WTC11 (cell line): ENCODE data around the gene TXN. TPM values are rescaled to one million over a fixed set of nuclear protein-coding genes. Genes with fewer than 3 reads are reported as not detected.

Experiments
- ATAC-seq: fragments of 200-7000 bp; cut with Tn5 transposase; 2 replicates; pipeline ENCODE4 v1.10.0; 2021; ENCODE audit warnings: mild to moderate bottlenecking, moderate library complexity
- CTCF ChIA-PET: fragments of 300-600 bp; sonication (Branson Sonifier 250); formaldehyde crosslinking; loops from one replicate; lab custom pipeline; 2021; ENCODE audit warnings: antibody characterized with exemption; lab: Charles Lee
- POLR2A ChIA-PET: fragments of 350-600 bp; sonication (Branson Sonifier 250); formaldehyde crosslinking; loops from one replicate; lab custom pipeline; 2021; ENCODE audit warnings: antibody characterized with exemption; lab: Charles Lee
- DNase-seq: peaks from one replicate; pipeline ENCODE4 v3.0.0; 2021; ENCODE audit warnings: low spot score
- H3K27ac Mint-ChIP-seq: 2 replicates; pipeline ENCODE4 v1.8.0; 2021; ENCODE audit warnings: mixed read lengths
- H3K27me3 Mint-ChIP-seq: 2 replicates; pipeline ENCODE4 v1.8.0; 2021; ENCODE audit warnings: low read depth, mild to moderate bottlenecking, moderate library complexity, mixed read lengths
- H3K36me3 Mint-ChIP-seq: 2 replicates; pipeline ENCODE4 v1.8.0; 2021; ENCODE audit warnings: mixed read lengths
- H3K4me1 Mint-ChIP-seq: 2 replicates; pipeline ENCODE4 v1.8.0; 2022; ENCODE audit warnings: mixed read lengths
- H3K4me3 Mint-ChIP-seq: 2 replicates; pipeline ENCODE4 v1.8.0; 2021; ENCODE audit warnings: mild to moderate bottlenecking, moderate library complexity, mixed read lengths
- H3K9me3 Mint-ChIP-seq: 2 replicates; pipeline ENCODE4 v1.8.0; 2021; ENCODE audit warnings: mixed read lengths
- CREB1 ChIP-seq: sonication (generic); formaldehyde crosslinking; IDR thresholded peaks from 2 replicates; pipeline ENCODE4 v1.8.0; 2023; ENCODE audit warnings: mild to moderate bottlenecking, missing genetic modification reagents
- ELF4 ChIP-seq: sonication (generic); formaldehyde crosslinking; IDR thresholded peaks from 2 replicates; pipeline ENCODE4 v1.8.1; 2022; ENCODE audit warnings: low read depth, mild to moderate bottlenecking, moderate library complexity, missing genetic modification reagents
- FOXJ3 ChIP-seq: sonication (generic); formaldehyde crosslinking; IDR thresholded peaks from 2 replicates; pipeline ENCODE4 v1.9.0; 2021; ENCODE audit warnings: missing genetic modification reagents, mild to moderate bottlenecking, borderline replicate concordance
- GTF2I ChIP-seq: fragments of 250-450 bp; sonication (Bioruptor Pico); conservative IDR thresholded peaks from 2 replicates; pipeline ENCODE4 v1.4.0; 2021; ENCODE audit warnings: mild to moderate bottlenecking
- HMGA2 ChIP-seq: fragments of 250-450 bp; sonication (Bioruptor Pico); IDR thresholded peaks from 2 replicates; pipeline ENCODE4 v1.4.0; 2021; ENCODE audit warnings: mild to moderate bottlenecking, moderate library complexity
- NR1H2 ChIP-seq: sonication (generic); formaldehyde crosslinking; IDR thresholded peaks from 2 replicates; pipeline ENCODE4 v1.9.0; 2021; ENCODE audit warnings: mild to moderate bottlenecking, moderate library complexity, missing genetic modification reagents
- RORB ChIP-seq: fragments of 250-450 bp; sonication (Bioruptor Pico); IDR thresholded peaks from 2 replicates; pipeline ENCODE4 v1.9.0; 2021; ENCODE audit warnings: mild to moderate bottlenecking
- SMAD3 ChIP-seq: sonication (generic); formaldehyde crosslinking; IDR thresholded peaks from 2 replicates; pipeline ENCODE4 v1.8.0; 2022; ENCODE audit warnings: missing genetic modification reagents, mild to moderate bottlenecking, borderline replicate concordance
- SP1 ChIP-seq: sonication (generic); formaldehyde crosslinking; conservative IDR thresholded peaks from 2 replicates; pipeline ENCODE4 v1.8.1; 2022; ENCODE audit warnings: missing genetic modification reagents
- TEAD1 ChIP-seq: sonication (generic); formaldehyde crosslinking; IDR thresholded peaks from 2 replicates; pipeline ENCODE4 v1.8.0; 2022; ENCODE audit warnings: mild to moderate bottlenecking, missing genetic modification reagents
- TP53 ChIP-seq: sonication (generic); formaldehyde crosslinking; IDR thresholded peaks from 2 replicates; pipeline ENCODE4 v1.8.1; 2023; ENCODE audit warnings: mild to moderate bottlenecking, missing genetic modification reagents
- ZNF219 ChIP-seq: sonication (generic); formaldehyde crosslinking; IDR thresholded peaks from 2 replicates; pipeline ENCODE4 v1.8.0; 2023; ENCODE audit warnings: missing genetic modification reagents, mild to moderate bottlenecking, borderline replicate concordance
- ZNF232 ChIP-seq: sonication (generic); formaldehyde crosslinking; IDR thresholded peaks from 2 replicates; pipeline ENCODE4 v1.8.0; 2022; ENCODE audit warnings: mild to moderate bottlenecking, missing genetic modification reagents
- total RNA-seq: library from RNA; stranded (reverse); gene quantifications from 3 replicates; pipeline ENCODE4 v1.2.3, GENCODE V29; 2021
- TF ChIP-seq, protein P1 (sequence below): fragments of 250-450 bp; sonication (Bioruptor Pico); IDR thresholded peaks from 2 replicates; pipeline ENCODE4 v1.8.0; 2021; ENCODE audit warnings: mild to moderate bottlenecking
- TF ChIP-seq, protein P2 (sequence below): sonication (generic); formaldehyde crosslinking; IDR thresholded peaks from 2 replicates; pipeline ENCODE4 v1.8.1; 2023; ENCODE audit warnings: mild to moderate bottlenecking, missing genetic modification reagents, moderate library complexity
- TF ChIP-seq, protein P3 (sequence below): sonication (generic); formaldehyde crosslinking; IDR thresholded peaks from 2 replicates; pipeline ENCODE4 v1.8.1; 2022; ENCODE audit warnings: missing genetic modification reagents, borderline replicate concordance
- TF ChIP-seq, protein P4 (sequence below): sonication (generic); formaldehyde crosslinking; conservative IDR thresholded peaks from 2 replicates; pipeline ENCODE4 v1.8.1; 2023; ENCODE audit warnings: mild to moderate bottlenecking, low read depth, missing genetic modification reagents, moderate library complexity

TXN gene
- total RNA-seq, 1 experiment from 2014 or later = 245 TPM

DNA sequence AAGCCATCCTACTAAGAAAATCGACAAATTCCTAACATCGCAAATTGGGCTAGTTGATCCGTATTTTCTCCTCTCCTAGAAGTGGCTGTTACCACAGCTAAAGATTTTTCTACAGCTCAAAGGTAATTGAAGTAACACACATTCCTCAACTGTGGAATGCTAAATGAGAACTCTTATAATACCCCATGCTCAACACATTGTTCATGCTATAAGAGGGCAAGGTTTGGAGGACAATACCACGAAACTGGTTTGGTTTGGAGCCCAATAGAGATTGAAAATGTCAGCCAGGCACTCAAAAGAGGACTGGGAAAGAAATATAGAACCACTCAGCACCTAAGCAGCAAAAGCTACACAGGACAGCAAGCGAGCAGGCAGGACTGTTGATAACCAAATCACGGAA is 10.1 kb downstream of the TXN start (continued):
- TF ChIP-seq, protein P1, sequence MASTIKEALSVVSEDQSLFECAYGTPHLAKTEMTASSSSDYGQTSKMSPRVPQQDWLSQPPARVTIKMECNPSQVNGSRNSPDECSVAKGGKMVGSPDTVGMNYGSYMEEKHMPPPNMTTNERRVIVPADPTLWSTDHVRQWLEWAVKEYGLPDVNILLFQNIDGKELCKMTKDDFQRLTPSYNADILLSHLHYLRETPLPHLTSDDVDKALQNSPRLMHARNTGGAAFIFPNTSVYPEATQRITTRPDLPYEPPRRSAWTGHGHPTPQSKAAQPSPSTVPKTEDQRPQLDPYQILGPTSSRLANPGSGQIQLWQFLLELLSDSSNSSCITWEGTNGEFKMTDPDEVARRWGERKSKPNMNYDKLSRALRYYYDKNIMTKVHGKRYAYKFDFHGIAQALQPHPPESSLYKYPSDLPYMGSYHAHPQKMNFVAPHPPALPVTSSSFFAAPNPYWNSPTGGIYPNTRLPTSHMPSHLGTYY (CRISPR knock-in tag) = no peak
- TF ChIP-seq SP1 (CRISPR knock-in tag) (no peak), FOXJ3 (no peak), ZNF219 (CRISPR knock-in tag) (no peak), SMAD3 (CRISPR knock-in tag) (no peak), RORB (CRISPR knock-in tag) (no peak)
- TF ChIP-seq, all 79 proteins: peak for 0

DNA sequence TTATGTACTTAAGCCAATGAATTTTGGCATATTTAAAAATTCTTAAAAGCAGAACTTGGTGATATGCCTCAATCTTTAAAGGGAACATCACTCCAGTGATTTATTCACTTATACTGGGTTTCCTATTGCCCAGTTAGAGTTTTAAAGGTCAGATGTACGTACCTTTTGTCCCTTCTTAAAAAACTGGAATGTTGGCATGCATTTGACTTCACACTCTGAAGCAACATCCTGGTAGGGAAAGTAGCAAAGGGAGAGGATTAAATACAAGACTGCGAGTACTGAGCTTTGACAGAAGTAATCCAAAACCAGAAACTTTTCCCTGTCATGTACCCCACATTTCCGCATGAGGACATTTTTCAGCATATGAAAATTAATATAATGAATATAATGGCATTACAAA is 11.7 kb downstream of the TXN start:
- H3K27me3 Mint-ChIP-seq = no peaks in the 10 kb centered on the region
- H3K4me3 Mint-ChIP-seq = no peak overlapping the region
- CTCF ChIA-PET = no interaction called here
- H3K9me3 Mint-ChIP-seq = no peaks in the 10 kb centered on the region
- DNase-seq (no peak), ATAC-seq (no peak)
- H3K4me1 Mint-ChIP-seq = peaks cover 8% of the 10 kb centered on the region
- peaks cover 31% of the 10 kb centered on the region for H3K36me3 Mint-ChIP-seq
- TF ChIP-seq HMGA2 (CRISPR knock-in tag) = no peak
- TF ChIP-seq RORB (CRISPR knock-in tag) = no peak
- no peak for TF ChIP-seq GTF2I (CRISPR knock-in tag)
- TF ChIP-seq, protein P2, sequence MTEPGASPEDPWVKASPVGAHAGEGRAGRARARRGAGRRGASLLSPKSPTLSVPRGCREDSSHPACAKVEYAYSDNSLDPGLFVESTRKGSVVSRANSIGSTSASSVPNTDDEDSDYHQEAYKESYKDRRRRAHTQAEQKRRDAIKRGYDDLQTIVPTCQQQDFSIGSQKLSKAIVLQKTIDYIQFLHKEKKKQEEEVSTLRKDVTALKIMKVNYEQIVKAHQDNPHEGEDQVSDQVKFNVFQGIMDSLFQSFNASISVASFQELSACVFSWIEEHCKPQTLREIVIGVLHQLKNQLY = no peak
- no peak for TF ChIP-seq ELF4 (CRISPR knock-in tag)
- TF ChIP-seq, protein P3, sequence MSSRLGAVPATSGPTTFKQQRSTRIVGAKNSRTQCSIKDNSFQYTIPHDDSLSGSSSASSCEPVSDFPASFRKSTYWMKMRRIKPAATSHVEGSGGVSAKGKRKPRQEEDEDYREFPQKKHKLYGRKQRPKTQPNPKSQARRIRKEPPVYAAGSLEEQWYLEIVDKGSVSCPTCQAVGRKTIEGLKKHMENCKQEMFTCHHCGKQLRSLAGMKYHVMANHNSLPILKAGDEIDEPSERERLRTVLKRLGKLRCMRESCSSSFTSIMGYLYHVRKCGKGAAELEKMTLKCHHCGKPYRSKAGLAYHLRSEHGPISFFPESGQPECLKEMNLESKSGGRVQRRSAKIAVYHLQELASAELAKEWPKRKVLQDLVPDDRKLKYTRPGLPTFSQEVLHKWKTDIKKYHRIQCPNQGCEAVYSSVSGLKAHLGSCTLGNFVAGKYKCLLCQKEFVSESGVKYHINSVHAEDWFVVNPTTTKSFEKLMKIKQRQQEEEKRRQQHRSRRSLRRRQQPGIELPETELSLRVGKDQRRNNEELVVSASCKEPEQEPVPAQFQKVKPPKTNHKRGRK = no peak
- no peak for TF ChIP-seq NR1H2
- TF ChIP-seq TEAD1 (CRISPR knock-in tag) = no peak
- TF ChIP-seq, protein P4, sequence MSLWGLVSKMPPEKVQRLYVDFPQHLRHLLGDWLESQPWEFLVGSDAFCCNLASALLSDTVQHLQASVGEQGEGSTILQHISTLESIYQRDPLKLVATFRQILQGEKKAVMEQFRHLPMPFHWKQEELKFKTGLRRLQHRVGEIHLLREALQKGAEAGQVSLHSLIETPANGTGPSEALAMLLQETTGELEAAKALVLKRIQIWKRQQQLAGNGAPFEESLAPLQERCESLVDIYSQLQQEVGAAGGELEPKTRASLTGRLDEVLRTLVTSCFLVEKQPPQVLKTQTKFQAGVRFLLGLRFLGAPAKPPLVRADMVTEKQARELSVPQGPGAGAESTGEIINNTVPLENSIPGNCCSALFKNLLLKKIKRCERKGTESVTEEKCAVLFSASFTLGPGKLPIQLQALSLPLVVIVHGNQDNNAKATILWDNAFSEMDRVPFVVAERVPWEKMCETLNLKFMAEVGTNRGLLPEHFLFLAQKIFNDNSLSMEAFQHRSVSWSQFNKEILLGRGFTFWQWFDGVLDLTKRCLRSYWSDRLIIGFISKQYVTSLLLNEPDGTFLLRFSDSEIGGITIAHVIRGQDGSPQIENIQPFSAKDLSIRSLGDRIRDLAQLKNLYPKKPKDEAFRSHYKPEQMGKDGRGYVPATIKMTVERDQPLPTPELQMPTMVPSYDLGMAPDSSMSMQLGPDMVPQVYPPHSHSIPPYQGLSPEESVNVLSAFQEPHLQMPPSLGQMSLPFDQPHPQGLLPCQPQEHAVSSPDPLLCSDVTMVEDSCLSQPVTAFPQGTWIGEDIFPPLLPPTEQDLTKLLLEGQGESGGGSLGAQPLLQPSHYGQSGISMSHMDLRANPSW (CRISPR knock-in tag) = no peak
- POLR2A ChIA-PET = no interaction called here
- H3K27ac Mint-ChIP-seq = no peak overlapping the region

DNA sequence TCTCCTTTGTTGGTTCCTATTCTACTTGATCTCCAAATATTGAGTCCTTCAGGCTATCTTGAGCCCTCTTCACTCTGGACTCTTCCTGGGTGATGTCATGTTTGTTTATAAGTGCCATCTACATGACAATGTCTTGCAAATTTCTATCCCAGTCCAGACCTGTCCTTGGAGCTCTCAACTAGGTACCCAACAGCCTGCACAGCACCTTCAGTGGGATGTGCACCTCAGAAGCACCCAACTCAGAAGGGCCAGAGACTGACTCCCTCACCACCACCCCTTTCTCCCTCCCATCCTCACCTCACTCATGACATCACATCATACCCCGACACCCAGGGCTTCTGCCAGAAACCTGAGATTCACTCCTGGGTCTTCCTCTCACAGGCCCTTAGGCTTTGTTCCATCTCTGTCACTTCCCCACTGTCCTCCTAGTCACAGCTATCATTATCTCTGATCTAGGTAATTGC is 14.4 kb downstream of the TXN start:
- Mint-ChIP-seq H3K36me3 (peaks cover 20% of the 10 kb centered on the region), H3K9me3 (no peaks in the 10 kb centered on the region), H3K27me3 (no peaks in the 10 kb centered on the region), H3K4me1 (peaks cover 8% of the 10 kb centered on the region), H3K27ac (no peak overlapping the region), H3K4me3 (no peak overlapping the region)
- TF ChIP-seq ZNF232 (CRISPR knock-in tag) (no peak), CREB1 (CRISPR knock-in tag) (no peak), TP53 (no peak)
- TF ChIP-seq, protein P1 (CRISPR knock-in tag) = peak; percentile 52; the same call in 1 of the 2 replicates
- ATAC-seq (peak; percentile 52), DNase-seq (no peak)
- CTCF ChIA-PET = interaction anchor here (1.7 kb wide), 1 partner anchor 24 kb away, joined by 7 read pairs; no protein-coding TSS in a partner anchor
- POLR2A ChIA-PET = interaction anchor here (1.3 to 1.6 kb wide), 2 partner anchors 15 to 29 kb away, joined by 3 to 6 read pairs; partner anchors contain the start of gene TXN
